GM19463 (cell line): Measurements from ENCODE around the gene LAMA3.

Experiments
- ATAC-seq: cut with Tn5 transposase; IDR thresholded peaks from one replicate; pipeline ENCODE4 v1.9.1; 2021; ENCODE audit warnings: mild to moderate bottlenecking, moderate library complexity; ENCODE audit not compliant: unreplicated experiment

LAMA3 gene

GRCh38 chr18:23870676-23871380 is 181.6 kb downstream of the LAMA3 start:
- ATAC-seq = no peak

- ATAC-seq = peak; percentile 92
Observed at GRCh38 chr18:23871410-23871809, 182.2 kb downstream of the LAMA3 start.

- no peak for ATAC-seq
Observed at GRCh38 chr18:23872701-23873550, 183.7 kb downstream of the LAMA3 start.

- no peak for ATAC-seq
Observed at GRCh38 chr18:23875966-23876895, 187.0 kb downstream of the LAMA3 start.

- no peak for ATAC-seq
Observed at GRCh38 chr18:23876921-23877320, 187.7 kb downstream of the LAMA3 start.

GRCh38 chr18:23877371-23877770 is 188.1 kb downstream of the LAMA3 start:
- ATAC-seq = no peak

- ATAC-seq = no peak
Observed at GRCh38 chr18:23878336-23878900, 189.2 kb downstream of the LAMA3 start.

GRCh38 chr18:23879126-23879525 is 189.9 kb downstream of the LAMA3 start:
- no peak for ATAC-seq

GRCh38 chr18:23879544-23879943 is 190.3 kb downstream of the LAMA3 start:
- ATAC-seq = no peak

GRCh38 chr18:23879966-23880565 is 190.8 kb downstream of the LAMA3 start:
- ATAC-seq = no peak

GRCh38 chr18:23880931-23881617 is 191.8 kb downstream of the LAMA3 start:
- no peak for ATAC-seq

GRCh38 chr18:23881778-23882177 is 192.5 kb downstream of the LAMA3 start:
- ATAC-seq = no peak

GRCh38 chr18:23882616-23883276 is 193.5 kb downstream of the LAMA3 start:
- ATAC-seq = no peak

GRCh38 chr18:23883277-23883790 is 194.1 kb downstream of the LAMA3 start:
- ATAC-seq = no peak

GRCh38 chr18:23884681-23885375 is 195.6 kb downstream of the LAMA3 start:
- ATAC-seq = no peak

- ATAC-seq = no peak
Observed at GRCh38 chr18:23885750-23886149, 196.5 kb downstream of the LAMA3 start.

GRCh38 chr18:23887035-23887434 is 197.8 kb downstream of the LAMA3 start:
- ATAC-seq = no peak

GRCh38 chr18:23887493-23887892 is 198.2 kb downstream of the LAMA3 start:
- no peak for ATAC-seq
